ENCODE results near the gene PTCH1.

DNA sequence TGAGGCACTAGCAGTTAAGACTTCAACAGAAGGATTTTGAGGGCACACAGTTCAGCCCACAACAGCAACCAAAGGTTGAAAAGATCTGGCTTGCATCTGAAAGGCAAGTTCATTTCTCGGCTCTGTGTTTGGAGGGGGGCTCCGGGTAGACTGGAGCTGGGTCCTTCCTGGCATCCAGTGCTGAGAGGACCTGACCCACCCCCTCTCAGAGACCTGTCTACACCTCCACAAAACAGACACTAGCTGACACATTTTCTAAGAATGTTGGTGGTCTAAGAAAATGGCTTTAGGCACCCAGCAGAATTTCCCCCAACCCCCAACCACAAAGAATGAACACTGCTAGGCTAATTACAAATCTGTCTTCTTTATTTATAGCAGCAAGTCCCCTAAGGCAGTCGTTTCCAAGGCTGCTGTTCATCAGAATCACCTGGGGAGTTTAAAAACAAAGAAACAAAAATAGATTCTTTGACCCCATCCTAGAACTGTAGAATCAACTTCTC lies 6.2 kb upstream of the PTCH1 start:
- no peak for TF ChIP-seq SUZ12 (IDR thresholded peaks at IDR 0.05; ENCODE audit: extremely low read depth, insufficient read depth, insufficient read length)
- TF ChIP-seq YY1 (IDR thresholded peaks at IDR 0.05; ENCODE audit: insufficient read depth, insufficient read length): no peak
